GM06990 (cell line): ENCODE measurements around the gene OBSCN.

Experiments used
- DNase-seq: peaks from one replicate; pipeline ENCODE4 v3.0.0-alpha.2; 2011; ENCODE audit not compliant: insufficient read length; ENCODE audit errors: extremely low read depth
- H3K27me3 ChIP-seq: replicated peaks from 2 replicates; pipeline ENCODE4 v1.6.0; 2011; ENCODE audit warnings: low read length; ENCODE audit not compliant: control insufficient read depth, insufficient read depth
- H3K36me3 ChIP-seq: 2 replicates; pipeline ENCODE4 v1.5.1; 2011; ENCODE audit warnings: low read length; ENCODE audit not compliant: control insufficient read depth, insufficient read depth
- H3K4me3 ChIP-seq: replicated peaks from 2 replicates; pipeline ENCODE4 v1.5.1; 2011; ENCODE audit warnings: low read depth, mild to moderate bottlenecking, control low read depth, low read length
- TF ChIP-seq, protein P1 (sequence below): IDR thresholded peaks from 2 replicates; pipeline ENCODE4 v1.5.1; 2011; ENCODE audit warnings: low read length, control low read depth, mild to moderate bottlenecking, inconsistent platforms; ENCODE audit not compliant: insufficient read depth, poor library complexity, severe bottlenecking

Gene OBSCN

DNA sequence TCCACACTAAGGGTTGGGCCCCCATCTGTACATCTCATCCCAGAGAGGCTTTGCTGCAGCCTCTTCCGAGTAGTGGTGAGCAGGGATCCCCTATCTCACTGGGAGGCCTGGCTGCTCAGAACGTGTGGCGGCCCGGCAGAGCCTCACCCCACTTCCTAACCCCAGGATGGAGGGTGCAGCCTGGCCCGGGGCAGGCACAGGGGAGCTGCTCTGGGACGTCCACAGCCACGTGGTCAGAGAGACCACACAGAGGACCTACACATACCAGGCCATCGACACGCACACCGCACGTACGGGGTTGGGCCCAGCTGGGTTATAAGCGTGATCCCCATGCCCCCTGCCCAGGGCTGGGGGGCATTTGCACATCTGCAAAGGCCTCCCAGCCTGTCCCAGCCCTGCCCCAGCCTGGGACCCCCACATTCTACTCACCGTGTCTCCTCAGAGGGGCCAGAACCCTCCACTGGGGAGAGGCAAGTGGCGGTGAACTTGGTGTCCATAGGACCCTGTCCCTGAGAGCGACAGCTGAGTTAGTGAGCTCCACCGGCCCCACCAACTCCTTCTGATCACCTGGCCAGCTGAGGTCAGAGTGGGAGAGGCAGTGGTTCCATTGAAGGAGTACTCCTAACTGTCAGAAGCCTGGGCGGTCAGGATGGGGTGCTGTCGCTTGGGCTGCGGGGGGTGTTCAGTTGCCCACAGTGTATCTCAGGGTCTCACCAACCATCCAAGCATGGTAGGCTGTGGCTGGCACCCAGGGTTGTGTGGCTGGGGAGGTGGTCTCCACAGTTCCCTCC is 157.6 kb downstream of the OBSCN start:
- Histone ChIP-seq H3K36me3 (no peaks in the 10 kb centered on the region), H3K27me3 (no peaks in the 10 kb centered on the region), H3K4me3 (no peak overlapping the region)
- TF ChIP-seq, protein P1, sequence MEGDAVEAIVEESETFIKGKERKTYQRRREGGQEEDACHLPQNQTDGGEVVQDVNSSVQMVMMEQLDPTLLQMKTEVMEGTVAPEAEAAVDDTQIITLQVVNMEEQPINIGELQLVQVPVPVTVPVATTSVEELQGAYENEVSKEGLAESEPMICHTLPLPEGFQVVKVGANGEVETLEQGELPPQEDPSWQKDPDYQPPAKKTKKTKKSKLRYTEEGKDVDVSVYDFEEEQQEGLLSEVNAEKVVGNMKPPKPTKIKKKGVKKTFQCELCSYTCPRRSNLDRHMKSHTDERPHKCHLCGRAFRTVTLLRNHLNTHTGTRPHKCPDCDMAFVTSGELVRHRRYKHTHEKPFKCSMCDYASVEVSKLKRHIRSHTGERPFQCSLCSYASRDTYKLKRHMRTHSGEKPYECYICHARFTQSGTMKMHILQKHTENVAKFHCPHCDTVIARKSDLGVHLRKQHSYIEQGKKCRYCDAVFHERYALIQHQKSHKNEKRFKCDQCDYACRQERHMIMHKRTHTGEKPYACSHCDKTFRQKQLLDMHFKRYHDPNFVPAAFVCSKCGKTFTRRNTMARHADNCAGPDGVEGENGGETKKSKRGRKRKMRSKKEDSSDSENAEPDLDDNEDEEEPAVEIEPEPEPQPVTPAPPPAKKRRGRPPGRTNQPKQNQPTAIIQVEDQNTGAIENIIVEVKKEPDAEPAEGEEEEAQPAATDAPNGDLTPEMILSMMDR, result no peak
- no peak for DNase-seq

DNA sequence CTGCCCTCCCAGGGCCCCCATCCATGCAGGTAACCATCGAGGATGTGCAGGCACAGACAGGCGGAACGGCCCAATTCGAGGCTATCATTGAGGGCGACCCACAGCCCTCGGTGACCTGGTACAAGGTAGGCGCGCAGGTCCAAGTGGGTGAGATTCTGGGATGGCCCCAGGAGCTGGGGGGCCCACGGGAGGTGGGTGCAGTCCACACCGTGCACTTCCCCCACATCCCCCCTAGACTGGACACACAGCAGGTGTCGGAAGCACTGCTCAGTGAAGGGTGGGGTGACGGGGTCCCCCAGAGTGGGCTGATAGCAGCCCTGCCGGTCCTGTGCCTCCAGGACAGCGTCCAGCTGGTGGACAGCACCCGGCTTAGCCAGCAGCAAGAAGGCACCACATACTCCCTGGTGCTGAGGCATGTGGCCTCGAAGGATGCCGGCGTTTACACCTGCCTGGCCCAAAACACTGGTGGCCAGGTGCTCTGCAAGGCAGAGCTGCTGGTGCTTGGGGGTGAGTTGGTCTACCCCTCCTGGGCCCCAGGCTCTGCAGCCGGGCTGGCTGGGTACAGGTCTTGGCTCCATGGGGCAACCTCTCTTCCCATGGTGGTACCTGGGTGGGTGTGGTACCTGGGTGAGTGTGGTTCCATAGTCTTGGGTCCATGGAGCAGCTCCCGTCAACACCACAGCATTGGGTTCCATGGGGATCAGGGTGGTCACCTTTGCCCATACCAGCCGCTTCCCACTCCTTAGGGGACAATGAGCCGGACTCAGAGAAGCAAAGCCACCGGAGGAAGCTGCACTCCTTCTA is 158.4 kb downstream of the OBSCN start:
- H3K27me3 ChIP-seq, result no peaks in the 10 kb centered on the region; the same call in 1 of the 2 replicates
- no peaks in the 10 kb centered on the region for H3K36me3 ChIP-seq
- TF ChIP-seq, protein P1, result no peak
- DNase-seq, result no peak
- H3K4me3 ChIP-seq, result no peak overlapping the region

DNA sequence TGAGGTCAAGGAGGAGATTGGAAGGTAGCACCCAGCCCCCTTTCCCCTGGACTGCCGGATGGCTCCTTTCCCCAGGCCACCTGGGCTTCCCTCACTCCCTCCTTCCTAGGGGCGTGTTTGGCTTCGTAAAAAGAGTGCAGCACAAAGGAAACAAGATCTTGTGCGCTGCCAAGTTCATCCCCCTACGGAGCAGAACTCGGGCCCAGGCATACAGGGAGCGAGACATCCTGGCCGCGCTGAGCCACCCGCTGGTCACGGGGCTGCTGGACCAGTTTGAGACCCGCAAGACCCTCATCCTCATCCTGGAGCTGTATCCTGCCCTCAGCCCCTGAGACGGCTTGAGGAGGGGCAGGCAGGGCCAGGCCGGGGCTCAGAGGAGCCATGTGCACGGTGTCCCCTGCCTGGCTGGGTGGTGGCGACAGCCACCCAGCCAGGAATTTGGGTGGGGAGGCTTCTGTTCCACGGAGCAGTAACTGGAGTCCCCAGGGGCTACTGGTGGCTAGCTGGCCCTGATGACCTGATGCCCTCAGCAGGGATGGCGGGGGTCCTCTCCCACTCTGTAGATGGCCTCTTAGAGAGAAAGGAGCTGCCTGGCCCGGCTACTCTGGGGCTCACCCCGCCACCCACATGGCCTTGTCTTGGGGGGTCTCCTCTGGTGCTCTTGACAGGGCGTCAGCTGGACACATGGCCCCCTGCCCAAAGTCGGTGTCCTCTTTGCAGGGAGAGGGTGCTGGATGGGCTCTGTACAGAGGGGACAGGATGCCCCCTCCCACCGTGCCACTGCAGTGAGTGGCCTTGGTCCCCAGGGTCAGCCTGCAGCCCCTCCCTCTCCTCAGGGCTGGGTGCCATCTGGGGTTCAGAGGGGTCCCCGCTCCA is 159.3 kb downstream of the OBSCN start:
- no peak for DNase-seq
- no peaks in the 10 kb centered on the region; the same call in 1 of the 2 replicates for H3K27me3 ChIP-seq
- H3K36me3 ChIP-seq, result no peaks in the 10 kb centered on the region
- TF ChIP-seq, protein P1, result no peak
- no peak overlapping the region for H3K4me3 ChIP-seq

DNA sequence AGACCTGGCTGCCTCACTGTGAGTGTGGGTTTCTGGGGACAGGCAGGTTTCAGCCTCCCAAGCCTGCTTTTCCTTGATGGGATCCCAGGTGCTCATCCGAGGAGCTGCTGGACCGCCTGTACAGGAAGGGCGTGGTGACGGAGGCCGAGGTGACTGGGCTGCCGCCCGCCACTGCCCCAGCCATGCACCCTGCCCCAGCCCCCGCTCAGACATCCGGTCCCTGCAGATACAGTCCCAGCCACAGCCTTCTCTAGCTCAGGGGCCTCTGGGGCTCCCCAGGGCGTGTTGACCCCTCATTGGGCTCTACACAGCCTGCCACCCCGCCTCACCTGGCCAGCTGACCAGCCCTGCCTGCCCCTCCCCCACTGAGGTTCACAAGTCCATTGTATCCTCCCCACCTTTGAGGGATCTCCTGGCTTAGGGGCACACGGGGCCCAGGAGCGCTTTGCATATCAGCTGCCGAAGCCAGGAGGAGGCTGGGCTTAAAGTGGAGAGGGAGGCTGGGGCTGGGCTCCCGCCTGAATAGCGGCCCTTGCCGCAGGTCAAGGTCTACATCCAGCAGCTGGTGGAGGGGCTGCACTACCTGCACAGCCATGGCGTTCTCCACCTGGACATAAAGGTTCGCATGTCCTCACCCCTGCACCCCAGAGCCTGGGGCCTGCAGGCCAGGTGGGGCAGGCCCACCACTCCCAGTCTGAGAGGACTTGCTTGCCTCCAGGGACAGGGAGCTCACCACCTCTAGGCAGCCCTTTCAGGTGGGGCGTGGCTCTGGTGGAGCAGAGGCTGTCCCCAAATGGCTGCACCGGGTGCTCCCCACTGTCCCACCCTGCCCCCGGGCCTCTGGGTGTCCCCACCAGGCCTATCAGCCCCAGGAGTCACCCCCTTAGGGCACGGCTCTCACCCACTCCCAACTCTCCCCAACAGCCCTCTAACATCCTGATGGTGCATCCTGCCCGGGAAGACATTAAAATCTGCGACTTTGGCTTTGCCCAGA is 160.3 kb downstream of the OBSCN start:
- DNase-seq, result no peak
- Histone ChIP-seq H3K4me3 (no peak overlapping the region), H3K27me3 (no peaks in the 10 kb centered on the region; the same call in 1 of the 2 replicates), H3K36me3 (no peaks in the 10 kb centered on the region)
- TF ChIP-seq, protein P1, result no peak
